Fibroblast of the aortic adventitia (primary cell): Measurements from ENCODE around the gene ACIN1. TPM values are rescaled to one million over a fixed set of nuclear protein-coding genes. Genes with fewer than 3 reads are reported as not detected.
"Not testable (repeated sequence)": the region's sequence is repeated elsewhere in the genome, so short reads cannot be mapped to it uniquely, and the experiment has no call there.

ENCODE experiments used
- DNase-seq: peaks from one replicate; pipeline ENCODE4 v3.0.0-alpha.2; 2010; ENCODE audit warnings: low read depth
- H3K4me3 ChIP-seq: 2 replicates; pipeline ENCODE4 v1.5.1; 2011; ENCODE audit warnings: low read depth, mild to moderate bottlenecking, control low read depth, low read length, moderate library complexity
- CTCF ChIP-seq: IDR thresholded peaks from 2 replicates; pipeline ENCODE4 v1.5.1; 2011; ENCODE audit warnings: mild to moderate bottlenecking, low read length, control low read depth, inconsistent platforms; ENCODE audit not compliant: insufficient read depth
- total RNA-seq: library from RNA; depleted of rRNA; stranded (reverse); fragments of >200 nt; gene quantifications from 2 replicates; pipeline ENCODE4 v1.2.3, GENCODE V29; 2012; ENCODE audit warnings: low replicate concordance

The ACIN1 gene
- total RNA-seq, 1 donor = 97.0 TPM

GRCh38 chr14:23018107-23018506 lies 76.8 kb downstream of the ACIN1 start:
- no peak for TF ChIP-seq CTCF
- H3K4me3 ChIP-seq = no peak overlapping the region
- no peak for DNase-seq

- no peak for TF ChIP-seq CTCF
- no peak overlapping the region for H3K4me3 ChIP-seq
- no peak for DNase-seq
Observed at GRCh38 chr14:23017091-23017490, 77.8 kb downstream of the ACIN1 start.

- TF ChIP-seq CTCF = no peak
- no peak for DNase-seq
- no peak overlapping the region for H3K4me3 ChIP-seq
Observed at GRCh38 chr14:23015618-23016017, 79.3 kb downstream of the ACIN1 start.

- not testable (repeated sequence) for DNase-seq, H3K4me3 ChIP-seq
Observed at GRCh38 chr14:23013749-23014054, 81.2 kb downstream of the ACIN1 start.

- no peak for DNase-seq
- TF ChIP-seq CTCF = no peak
- no peak overlapping the region for H3K4me3 ChIP-seq
Observed at GRCh38 chr14:23013054-23013748, 81.7 kb downstream of the ACIN1 start.

- peak; percentile 50 for DNase-seq
- peak within 1 kb of the TSS; percentile 61 for H3K4me3 ChIP-seq
- TF ChIP-seq CTCF = no peak
Observed at GRCh38 chr14:23009939-23010726, 84.8 kb downstream of the ACIN1 start, which contains the start of gene C14orf93. TSS of gene C14orf93 (minus strand) at chr14:23010143. CDS start at chr14:22999023, 11,120 bp downstream.

- no peak for TF ChIP-seq CTCF
- no peak for DNase-seq
Observed at GRCh38 chr14:23009483-23009938, 85.4 kb downstream of the ACIN1 start.

More at GRCh38 chr14:23009483-23009938, 85.4 kb downstream of the ACIN1 start:
- H3K4me3 ChIP-seq = peak overlapping the region; percentile 54
